GM13976 (cell line): ENCODE data around the gene MSI2.

Experiments
- DNase-seq: peaks from one replicate; pipeline ENCODE4 v3.0.0; 2012; ENCODE audit warnings: low spot score
- CTCF ChIP-seq: IDR thresholded peaks from 2 replicates; pipeline ENCODE4 v1.5.1; 2012; ENCODE audit warnings: borderline replicate concordance, mild to moderate bottlenecking; ENCODE audit not compliant: insufficient read depth; ENCODE audit errors: extremely low read depth, missing control alignments, control extremely low read depth
- in situ Hi-C: fragments of 300-500 bp; cut with MboI; formaldehyde crosslinking; loops from one replicate; pipeline ENCODE4 v1.12.0; 2022; ENCODE audit warnings: low sequenced_read_pairs, mixed read lengths, inconsistent platforms; ENCODE audit not compliant: unreplicated experiment

Gene MSI2

GRCh38 chr17:57379237-57379894, 123.0 kb downstream of the MSI2 start:
- DNase-seq: no peak
- TF ChIP-seq CTCF: no peak
- in situ Hi-C loops: no loop called here

- TF ChIP-seq CTCF: no peak
- in situ Hi-C loops: no loop called here
- DNase-seq: no peak
These were observed 123.6 kb downstream of the MSI2 start for GRCh38 chr17:57379895-57380434.

GRCh38 chr17:57381498-57381897, 125.2 kb downstream of the MSI2 start:
- TF ChIP-seq CTCF: no peak
- DNase-seq: no peak
- in situ Hi-C loops: no loop called here

GRCh38 chr17:57384219-57384618, 127.9 kb downstream of the MSI2 start:
- in situ Hi-C loops: no loop called here
- no peak for DNase-seq
- no peak for TF ChIP-seq CTCF

- no peak for DNase-seq
- TF ChIP-seq CTCF: no peak
- in situ Hi-C loops: no loop called here
These were observed 129.7 kb downstream of the MSI2 start for GRCh38 chr17:57385975-57386374.

- in situ Hi-C loops: no loop called here
- DNase-seq: no peak
- no peak for TF ChIP-seq CTCF
These were observed 131.3 kb downstream of the MSI2 start for GRCh38 chr17:57387575-57387974.
